Activated gamma-delta T cell treated with Interleukin-2 at 50 U/mL for 16 hours (primary cell): ENCODE results near the gene EGFL7.
"Not testable (repeated sequence)": the region's sequence is repeated elsewhere in the genome, so short reads cannot be mapped to it uniquely, and the experiment has no call there.

Experiments
- DNase-seq: peaks from one replicate; pipeline ENCODE4 v3.0.0-alpha.2; 2020

The EGFL7 gene

GRCh38 chr9:136690104-136690805 lies 27.5 kb downstream of the EGFL7 start:
- no peak for DNase-seq

GRCh38 chr9:136690806-136691261 lies 28.1 kb downstream of the EGFL7 start:
- DNase-seq, result no peak

- no peak for DNase-seq
Observed at GRCh38 chr9:136691316-136692184, 28.8 kb downstream of the EGFL7 start.

- no peak for DNase-seq
Observed at GRCh38 chr9:136692185-136693134, 29.7 kb downstream of the EGFL7 start.

GRCh38 chr9:136693135-136693489 lies 30.4 kb downstream of the EGFL7 start:
- no peak for DNase-seq

- no peak for DNase-seq
Observed at GRCh38 chr9:136693490-136694162, 30.9 kb downstream of the EGFL7 start.

GRCh38 chr9:136694163-136694871 lies 31.6 kb downstream of the EGFL7 start:
- peak; percentile 21 for DNase-seq

GRCh38 chr9:136694872-136695247 lies 32.1 kb downstream of the EGFL7 start:
- DNase-seq, result no peak

- no peak for DNase-seq
Observed at GRCh38 chr9:136695435-136695895, 32.7 kb downstream of the EGFL7 start.

GRCh38 chr9:136695955-136696354 lies 33.2 kb downstream of the EGFL7 start:
- no peak for DNase-seq

GRCh38 chr9:136696502-136696901 lies 33.8 kb downstream of the EGFL7 start:
- no peak for DNase-seq

GRCh38 chr9:136697146-136697820 lies 34.6 kb downstream of the EGFL7 start:
- DNase-seq, result no peak

- DNase-seq, result no peak
Observed at GRCh38 chr9:136697821-136698526, 35.3 kb downstream of the EGFL7 start.

GRCh38 chr9:136698635-136699246 lies 36.0 kb downstream of the EGFL7 start:
- DNase-seq, result no peak

GRCh38 chr9:136700304-136700703 lies 37.6 kb downstream of the EGFL7 start:
- DNase-seq, result no peak

GRCh38 chr9:136700959-136701667 lies 38.4 kb downstream of the EGFL7 start:
- DNase-seq, result peak; percentile 35

- DNase-seq, result no peak
Observed at GRCh38 chr9:136701668-136702053, 38.9 kb downstream of the EGFL7 start.

- DNase-seq, result no peak
Observed at GRCh38 chr9:136703276-136703860, 40.7 kb downstream of the EGFL7 start.

GRCh38 chr9:136704741-136705140 lies 42.0 kb downstream of the EGFL7 start:
- DNase-seq, result not testable (repeated sequence)
